GM23248 (cell line): Measurements from ENCODE around the gene GLB1L2.

Experiments used
- EZH2 ChIP-seq: fragments of 200-600 bp; sonication (generic); IDR thresholded peaks from 2 replicates; pipeline ENCODE4 v1.6.1; 2018; ENCODE audit warnings: antibody characterized with exemption, mild to moderate bottlenecking; ENCODE audit not compliant: insufficient read depth, poor library complexity, severe bottlenecking
- EZH2phosphoT487 ChIP-seq: fragments of 200-600 bp; sonication (generic); IDR thresholded peaks from 2 replicates; pipeline ENCODE4 v1.6.1; 2018; ENCODE audit warnings: antibody characterized with exemption, moderate library complexity, mild to moderate bottlenecking, low read depth; ENCODE audit not compliant: insufficient read depth

DNA sequence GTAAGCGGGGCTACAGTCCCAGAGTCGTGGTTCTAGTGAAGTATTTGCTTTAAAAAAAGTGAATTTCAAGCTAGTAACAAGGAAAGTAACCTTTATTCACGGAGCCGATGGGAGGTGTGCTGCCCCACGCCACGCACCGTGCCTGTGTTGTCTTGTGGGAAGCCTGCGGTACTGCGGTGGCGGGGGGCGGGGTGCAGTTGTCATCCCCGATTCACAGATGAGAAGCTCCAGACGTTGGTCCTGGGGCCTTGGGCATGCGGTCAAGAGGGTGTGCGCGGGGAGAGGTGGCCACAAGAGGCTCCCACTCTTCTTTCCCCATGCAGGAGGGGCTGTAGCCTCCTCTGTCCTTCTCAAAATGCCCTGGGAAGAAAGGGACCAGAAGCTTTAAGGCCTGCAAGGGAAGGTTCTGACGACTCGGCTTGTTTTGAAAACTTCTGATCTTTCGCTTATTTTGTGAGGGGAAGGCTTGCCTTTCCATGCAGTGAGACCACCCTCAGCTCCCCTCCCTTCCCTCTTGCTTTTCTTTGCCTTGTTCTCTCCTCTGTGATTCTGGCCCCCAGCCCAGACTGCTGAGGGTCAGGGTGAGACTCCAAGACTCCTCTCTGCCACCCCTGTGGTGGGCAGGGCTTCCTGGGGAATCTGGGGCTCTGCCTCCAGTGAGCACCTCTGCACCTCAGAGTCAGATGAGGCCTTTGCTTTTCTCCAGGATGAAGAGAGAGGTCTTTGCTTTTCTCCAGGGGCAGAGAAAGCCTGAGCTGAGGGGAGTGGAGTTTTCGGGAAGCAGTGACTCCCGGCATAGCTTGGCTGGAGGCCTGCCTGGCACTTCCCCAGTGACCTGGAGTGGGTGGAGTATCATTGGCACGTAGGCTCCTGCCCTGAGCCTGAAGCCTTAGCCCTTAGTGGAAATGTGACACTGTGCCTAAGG, 49.4 kb upstream of the GLB1L2 start:
- TF ChIP-seq EZH2phosphoT487 (no peak), EZH2 (no peak)
